Endothelial cell of umbilical vein (primary cell): ENCODE results near the gene UBXN11. TPM values are rescaled to one million over a fixed set of nuclear protein-coding genes. Genes with fewer than 3 reads are reported as not detected.

ENCODE experiments used
- BruUV-seq: library from RNA; stranded (reverse); fragments of 400-500 nt; replicated peaks from 2 replicates; lab custom pipeline; 2021; lab: Mats Ljungman, UMichigan
- CTCF ChIA-PET: fragments of 300-600, 350-600 bp; sonication (Branson Sonifier 250); formaldehyde crosslinking; loops from one replicate; lab custom pipeline; 2021; ENCODE audit warnings: antibody characterized with exemption, inconsistent platforms; lab: Charles Lee
- POLR2A ChIA-PET: fragments of 300-600, 350-600 bp; sonication (Branson Sonifier 250); formaldehyde crosslinking; loops from one replicate; lab custom pipeline; 2021; ENCODE audit warnings: antibody characterized with exemption, inconsistent platforms; lab: Charles Lee
- DNase-seq: peaks from one replicate; pipeline ENCODE4 v3.0.0-alpha.2; 2011; ENCODE audit warnings: low read depth, low spot score
- FAIRE-seq: peaks from 2 replicates; lab custom pipeline; 2011; peaks lifted over from hg19 to GRCh38; lab: Jason Lieb, UNC
- H2AFZ ChIP-seq: 2 replicates; pipeline ENCODE4 v1.6.0; 2012; ENCODE audit warnings: low read depth, low read length, control low read depth, inconsistent platforms
- H3K27ac ChIP-seq: 2 replicates; pipeline ENCODE4 v1.5.1; 2011; ENCODE audit warnings: low read depth, mild to moderate bottlenecking, control low read depth, low read length, moderate library complexity; ENCODE audit not compliant: insufficient read depth
- H3K27me3 ChIP-seq, 2 experiments: 2 replicates each; pipeline versions ENCODE4 v1.6.0 to v1.6.1; 2011; ENCODE audit warnings: low read length in 2 of 2, mixed read lengths in 1 of 2; ENCODE audit not compliant: control insufficient read depth in 2 of 2, insufficient read depth in 2 of 2
- H3K36me3 ChIP-seq, 2 experiments: 2 replicates in 1 of 2; 3 replicates in 1 of 2; pipeline ENCODE4 v1.5.1; 2011; ENCODE audit warnings: low read length in 2 of 2, mild to moderate bottlenecking in 1 of 2, moderate library complexity in 1 of 2; ENCODE audit not compliant: control insufficient read depth in 2 of 2, insufficient read depth in 2 of 2; ENCODE audit errors: extremely low read depth in 1 of 2
- H3K4me1 ChIP-seq: 3 replicates; pipeline ENCODE4 v1.5.1; 2011; ENCODE audit warnings: mild to moderate bottlenecking, low read length; ENCODE audit not compliant: control insufficient read depth, insufficient read depth; ENCODE audit errors: extremely low read depth
- H3K4me2 ChIP-seq: 2 replicates; pipeline ENCODE4 v1.6.1; 2011; ENCODE audit warnings: low read length, control low read depth, mixed read lengths; ENCODE audit not compliant: insufficient read depth
- H3K4me3 ChIP-seq, 3 experiments: fragments of 200-600 bp in 1 of 3; sonication (generic), shearing (Covaris generic) in 1 of 3; replicated peaks in 1 of 3; 2 replicates each; pipeline ENCODE4 v1.5.1; 2011 to 2016; ENCODE audit warnings: control low read depth in 3 of 3, low read length in 3 of 3, mild to moderate bottlenecking in 2 of 3, inconsistent platforms in 1 of 3, low read depth in 1 of 3, moderate library complexity in 1 of 3; ENCODE audit not compliant: insufficient read depth in 1 of 3
- H3K79me2 ChIP-seq: 2 replicates; pipeline ENCODE4 v1.6.0; 2012; ENCODE audit warnings: low read length, inconsistent platforms; ENCODE audit not compliant: control insufficient read depth, insufficient read depth
- H3K9ac ChIP-seq: replicated peaks from 2 replicates; pipeline ENCODE3; 2011; ENCODE audit warnings: low read length, control low read depth; ENCODE audit not compliant: insufficient read depth; ENCODE audit errors: extremely low read depth
- H3K9me1 ChIP-seq: replicated peaks from 3 replicates; pipeline ENCODE4 v1.6.0; 2011; ENCODE audit warnings: mild to moderate bottlenecking, low read length; ENCODE audit not compliant: control insufficient read depth, insufficient read depth; ENCODE audit errors: extremely low read depth
- H3K9me3 ChIP-seq: replicated peaks from 2 replicates; pipeline ENCODE4 v1.5.1; 2012; ENCODE audit warnings: low read length, inconsistent platforms; ENCODE audit not compliant: control insufficient read depth, insufficient read depth
- H4K20me1 ChIP-seq: replicated peaks from 2 replicates; pipeline ENCODE3; 2011; ENCODE audit warnings: mild to moderate bottlenecking, low read length; ENCODE audit not compliant: control insufficient read depth, insufficient read depth; ENCODE audit errors: extremely low read depth
- CTCF ChIP-seq, 2 donors: IDR thresholded peaks; 1 replicate in 1 of 2; 2 replicates in 1 of 2; pipeline ENCODE4 v1.5.1; 2011; ENCODE audit warnings: low read length in 2 of 2, mild to moderate bottlenecking in 2 of 2, moderate library complexity in 2 of 2, control low read depth in 1 of 2, inconsistent platforms in 1 of 2, low read depth in 1 of 2; ENCODE audit not compliant: insufficient read depth in 1 of 2; ENCODE audit errors: extremely low read depth in 1 of 2
- EZH2 ChIP-seq: IDR thresholded peaks from 2 replicates; pipeline ENCODE4 v1.6.1; 2012; ENCODE audit warnings: borderline replicate concordance, low read depth, mild to moderate bottlenecking, moderate library complexity, low read length, inconsistent platforms; ENCODE audit not compliant: severe bottlenecking
- FOS ChIP-seq: IDR thresholded peaks from 2 replicates; pipeline ENCODE4 v1.6.1; 2011; ENCODE audit warnings: mild to moderate bottlenecking, low read length, moderate library complexity, borderline replicate concordance; ENCODE audit not compliant: insufficient read depth
- GATA2 ChIP-seq: IDR thresholded peaks from 2 replicates; pipeline ENCODE4 v1.7.0; 2011; ENCODE audit warnings: low read depth, mild to moderate bottlenecking, moderate library complexity, mixed read lengths, low read length; ENCODE audit not compliant: insufficient read length, insufficient read depth
- JUN ChIP-seq: IDR thresholded peaks from 2 replicates; pipeline ENCODE4 v1.6.1; 2011; ENCODE audit warnings: borderline replicate concordance, low read depth; ENCODE audit not compliant: insufficient read length, insufficient read depth
- MAX ChIP-seq: IDR thresholded peaks from 2 replicates; pipeline ENCODE4 v1.6.1; 2011; ENCODE audit not compliant: insufficient read depth, insufficient read length
- MYC ChIP-seq: IDR thresholded peaks from one replicate; pipeline ENCODE4 v1.6.1; 2011; ENCODE audit warnings: mild to moderate bottlenecking, low read depth, low read length
- POLR2A ChIP-seq: IDR thresholded peaks from 2 replicates; pipeline ENCODE4 v1.6.1; 2012; ENCODE audit warnings: low read depth, mild to moderate bottlenecking, control low read depth, low read length
- POLR2AphosphoS5 ChIP-seq: IDR thresholded peaks from 2 replicates; pipeline ENCODE4 v1.6.1; 2012; ENCODE audit warnings: low read depth, mild to moderate bottlenecking, control low read depth, low read length, moderate library complexity; ENCODE audit not compliant: insufficient read depth
- dilution Hi-C: fragments of 300-500 bp; cut with MboI; formaldehyde crosslinking; loops from one replicate; pipeline ENCODE4 v1.15.0; 2019; ENCODE audit warnings: low sequenced_read_pairs; ENCODE audit not compliant: extremely low pct_ligation_motif_present
- intact Hi-C: fragments of 100-400 bp; cut with micrococcal nuclease; formaldehyde crosslinking; loops from one replicate; pipeline ENCODE4 v1.10.0; 2022
- polyA plus RNA-seq, 4 experiments: library from polyadenylated mRNA; depleted of rRNA in 3 of 4; stranded (reverse) in 3 of 4; unstranded in 1 of 4; fragments of >200 nt; gene quantifications; 2 replicates each; pipeline versions ENCODE4 v1.2.1 to v1.2.3, GENCODE V29; 2011 to 2012; ENCODE audit warnings: missing spikeins in 1 of 4
- total RNA-seq: library from RNA; stranded (reverse); gene quantifications from 2 replicates; pipeline ENCODE4 v1.2.3, GENCODE V29; 2021

The UBXN11 gene
- total and polyA plus RNA-seq, 2 donors (not counting 3 experiments of a cell fraction or from before 2014, with no cell fraction given), result 14.8 to 15.6 TPM

GRCh38 chr1:26283871-26284596 is 22.4 kb downstream of the UBXN11 start:
- Histone ChIP-seq H3K36me3 (peaks cover 0 to 8% of the 10 kb centered on the region in 2 experiments), H3K9ac (no peak overlapping the region), H4K20me1 (no peaks in the 10 kb centered on the region), H3K79me2 (peaks cover 31% of the 10 kb centered on the region), H3K4me2 (no peak overlapping the region), H3K27ac (no peak overlapping the region), H3K4me3 (no peak overlapping the region), H3K9me1 (no peaks in the 10 kb centered on the region), H2AFZ (no peak overlapping the region), H3K4me1 (peaks cover 32% of the 10 kb centered on the region), H3K9me3 (no peaks in the 10 kb centered on the region), H3K27me3 (no peaks in the 10 kb centered on the region)
- DNase-seq (no peak), FAIRE-seq (no peak)
- ChIA-PET CTCF (interaction anchor here (0.6 to 4.3 kb wide), 19 partner anchors 8 to 234 kb away, joined by 3 to 120 read pairs (median 5); partner anchors contain the start of genes CD52, CEP85 and UBXN11), POLR2A (interaction anchor here (0.8 kb wide), 1 partner anchor 9 kb away, joined by 4 read pairs; no protein-coding TSS in a partner anchor)
- dilution Hi-C loops, result no loop called here
- intact Hi-C loops, result loop anchor here (2.0 kb wide), 1 partner anchor 81 kb away; no protein-coding TSS in a partner anchor
- TF ChIP-seq EZH2 (no peak), JUN (no peak), POLR2A (no peak), POLR2AphosphoS5 (no peak), MAX (no peak), CTCF (IDR thresholded peaks at IDR 0.05; ENCODE audit: extremely low read depth in 1 of 2, insufficient read depth in 1 of 2, low read depth in 1 of 2, low read length in 2 of 2) (no peak), MYC (no peak), GATA2 (no peak), FOS (no peak)
- BruUV-seq, result no TSS peak
